Skeletal muscle satellite cell (primary cell): ENCODE measurements around the gene LRIG1.
A peak's percentile ranks its signal among the peaks of the same experiment; 100 is the strongest.

Experiments
- H3K27me3 ChIP-seq: 2 replicates; pipeline ENCODE4 v1.7.0; 2013; ENCODE audit warnings: low read length; ENCODE audit not compliant: control insufficient read depth, insufficient read depth
- H3K36me3 ChIP-seq: 2 replicates; pipeline ENCODE4 v1.7.0; 2013; ENCODE audit warnings: mild to moderate bottlenecking, control low read depth, low read length; ENCODE audit not compliant: insufficient read depth
- H3K4me1 ChIP-seq: 2 replicates; pipeline ENCODE4 v1.7.0; 2013; ENCODE audit warnings: low read length; ENCODE audit not compliant: control insufficient read depth, insufficient read depth
- H3K4me2 ChIP-seq: 2 replicates; pipeline ENCODE4 v1.7.0; 2013; ENCODE audit warnings: mild to moderate bottlenecking, low read length
- H3K4me3 ChIP-seq: 2 replicates; pipeline ENCODE4 v1.7.0; 2013; ENCODE audit warnings: low read length
- H3K9ac ChIP-seq: 2 replicates; pipeline ENCODE4 v1.7.0; 2013; ENCODE audit warnings: mild to moderate bottlenecking, low read depth, low read length, moderate library complexity
- H3K9me3 ChIP-seq: replicated peaks from 2 replicates; pipeline ENCODE4 v1.7.0; 2013; ENCODE audit warnings: mild to moderate bottlenecking, control low read depth, low read length

The LRIG1 gene

DNA sequence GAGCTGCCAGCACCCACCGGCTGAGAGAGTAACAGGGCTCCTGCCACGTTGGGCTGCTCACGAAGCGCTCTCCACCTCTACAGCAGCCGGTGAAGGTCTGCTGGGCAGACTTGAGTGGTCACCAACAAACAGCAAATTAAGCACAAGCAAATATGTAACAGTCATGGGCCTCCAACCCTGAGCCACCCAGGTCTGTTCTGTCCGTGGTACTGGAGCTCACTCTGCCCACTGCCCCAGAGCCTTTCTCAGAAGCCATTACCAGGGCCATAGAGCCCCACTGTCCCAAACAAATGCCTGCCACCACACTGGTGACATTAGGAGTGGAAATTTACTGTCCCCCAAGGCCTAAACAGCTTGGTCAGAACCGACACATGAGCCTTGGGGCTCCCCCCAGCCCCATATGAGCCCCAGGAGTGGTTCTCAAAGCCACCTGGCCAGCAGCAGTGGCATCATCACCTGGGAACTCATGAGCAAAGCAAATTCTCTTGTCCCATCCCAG lies 56.6 kb downstream of the LRIG1 start:
- Histone ChIP-seq H3K36me3 (no peaks in the 10 kb centered on the region), H3K9ac (no peak overlapping the region), H3K4me2 (no peak overlapping the region), H3K4me3 (no peak overlapping the region), H3K9me3 (no peaks in the 10 kb centered on the region), H3K4me1 (peaks cover 30% of the 10 kb centered on the region), H3K27me3 (no peaks in the 10 kb centered on the region)

DNA sequence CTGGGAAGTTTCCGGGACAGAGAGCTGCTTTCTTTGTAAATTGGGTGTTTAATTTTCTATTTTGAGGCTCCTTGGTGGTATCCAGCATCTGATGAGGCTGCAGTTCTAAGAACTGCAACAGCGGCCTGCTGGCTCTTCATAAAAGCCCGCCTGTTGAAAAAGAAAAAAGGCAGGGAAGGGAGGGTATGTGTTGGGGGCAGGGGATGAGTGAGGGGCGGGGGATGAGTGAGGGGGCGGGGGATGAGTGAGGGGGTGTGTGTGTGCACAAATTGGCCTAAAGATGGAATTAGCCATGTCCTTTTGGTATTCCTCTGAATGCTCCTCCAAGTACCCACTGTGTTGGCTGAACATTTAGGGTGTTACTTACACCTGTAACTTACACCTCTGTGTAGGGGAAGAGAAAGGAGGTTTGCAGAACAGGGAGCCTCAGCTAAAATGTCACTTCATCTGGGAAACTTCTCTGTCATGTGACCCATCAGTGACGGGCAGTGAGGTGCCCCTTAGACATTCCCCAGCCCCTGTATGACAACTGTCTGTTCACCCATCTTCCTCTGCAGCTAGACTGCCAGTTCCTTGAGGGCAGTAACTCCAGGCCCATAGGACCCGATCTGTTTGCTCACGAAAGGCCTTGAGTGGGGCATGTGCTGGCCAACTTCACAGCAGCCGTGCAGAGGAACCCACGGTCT lies 57.6 kb downstream of the LRIG1 start:
- Histone ChIP-seq H3K4me1 (peaks cover 30% of the 10 kb centered on the region), H3K4me3 (peak overlapping the region; percentile 55), H3K27me3 (no peaks in the 10 kb centered on the region)

DNA sequence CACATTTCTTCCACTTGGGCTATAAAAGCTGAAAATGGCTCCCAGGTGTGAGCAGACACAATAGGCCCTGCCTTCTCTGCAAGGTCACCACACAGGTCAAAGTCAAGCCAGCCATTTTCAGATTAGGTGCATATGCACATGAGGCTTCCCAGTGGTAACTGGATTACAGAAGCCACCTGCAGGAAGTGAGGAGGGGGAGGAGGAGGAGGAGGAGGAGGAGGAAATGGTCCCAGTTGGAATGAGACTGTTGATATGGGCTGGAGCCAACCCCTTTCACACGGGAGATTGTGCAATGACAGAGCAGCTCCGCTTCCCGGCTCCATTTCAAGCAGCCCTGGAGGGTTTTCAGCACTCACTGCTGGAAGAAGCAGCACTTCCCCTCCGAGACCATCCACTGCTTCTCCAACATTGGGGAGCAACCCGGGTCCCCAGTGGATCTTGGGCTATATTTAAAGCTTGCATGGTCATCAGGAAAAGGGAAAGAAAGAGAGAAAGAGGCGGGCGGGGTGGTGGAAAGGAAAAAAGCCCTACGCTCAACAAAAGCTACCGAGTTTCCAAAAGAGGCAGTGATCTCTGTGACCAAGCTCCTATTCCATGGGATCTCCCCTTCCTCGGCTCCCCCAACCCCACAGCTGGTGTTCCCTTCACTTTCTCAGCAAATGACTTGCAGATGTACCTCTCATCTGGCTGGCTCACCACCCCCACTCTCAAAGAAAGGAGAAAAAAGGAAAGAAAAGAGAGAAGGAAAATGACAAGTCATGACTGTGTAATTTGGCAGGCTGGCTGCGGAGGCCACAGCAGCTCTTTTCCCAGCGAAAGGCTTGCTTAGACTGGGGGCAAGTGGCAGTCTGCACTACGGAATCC lies 58.3 kb downstream of the LRIG1 start:
- H3K27me3 ChIP-seq = no peaks in the 10 kb centered on the region
- H3K9ac ChIP-seq = peak overlapping the region; percentile 49
- H3K4me2 ChIP-seq = peak overlapping the region; percentile 82
- no peaks in the 10 kb centered on the region for H3K36me3 ChIP-seq
- no peaks in the 10 kb centered on the region for H3K9me3 ChIP-seq
- peak overlapping the region; percentile 55 for H3K4me3 ChIP-seq
- H3K4me1 ChIP-seq = peaks cover 30% of the 10 kb centered on the region

More for the DNA sequence above, 57.6 kb downstream of the LRIG1 start:
- Histone ChIP-seq H3K4me2 (peak overlapping the region; percentile 82), H3K9ac (peak overlapping the region; percentile 49), H3K9me3 (no peaks in the 10 kb centered on the region), H3K36me3 (no peaks in the 10 kb centered on the region)

DNA sequence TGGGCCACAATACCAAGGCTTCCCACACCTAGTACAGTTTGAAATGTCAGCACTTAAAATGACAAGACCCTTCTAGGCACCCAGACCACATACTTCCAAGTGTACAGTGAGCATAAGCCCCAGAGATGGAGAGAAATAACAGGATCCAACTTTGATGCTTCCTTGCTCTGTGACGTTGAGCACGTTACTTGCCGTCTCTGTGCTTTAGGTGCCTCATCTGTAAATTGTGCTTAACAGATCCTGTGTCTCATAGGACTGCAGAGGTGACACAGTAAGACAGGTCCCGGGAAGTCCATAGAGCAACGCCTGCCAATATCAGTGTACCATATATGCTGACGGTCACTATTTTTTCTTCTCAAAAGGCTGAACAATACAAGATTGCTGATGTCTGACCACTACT lies 59.1 kb downstream of the LRIG1 start:
- H3K27me3 ChIP-seq = peaks cover 2% of the 10 kb centered on the region
- peak overlapping the region; percentile 11 for H3K4me3 ChIP-seq
- H3K4me1 ChIP-seq = peaks cover 30% of the 10 kb centered on the region
- no peak overlapping the region for H3K9ac ChIP-seq
- no peaks in the 10 kb centered on the region for H3K9me3 ChIP-seq
- H3K4me2 ChIP-seq = peak overlapping the region; percentile 72
- H3K36me3 ChIP-seq = no peaks in the 10 kb centered on the region

DNA sequence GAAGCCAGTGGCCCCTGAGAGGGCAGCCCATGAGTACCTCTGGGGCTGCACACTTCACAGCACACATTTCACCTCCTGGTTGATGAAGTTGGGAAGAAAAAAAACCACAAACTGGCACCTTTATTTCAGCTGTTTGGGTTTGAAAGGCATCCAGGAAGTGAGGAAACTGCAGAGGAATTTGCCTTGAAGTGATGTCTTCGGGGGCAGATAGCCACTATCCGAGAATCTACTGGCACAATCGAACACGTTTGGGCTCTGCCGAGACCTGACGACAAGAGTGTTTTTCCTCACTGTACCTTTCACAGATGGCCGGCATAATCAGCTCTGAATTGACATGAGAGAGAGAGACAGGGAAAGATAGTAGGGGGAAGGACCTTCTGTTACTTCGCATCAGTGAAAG lies 59.7 kb downstream of the LRIG1 start:
- Histone ChIP-seq H3K9ac (peak overlapping the region; percentile 1), H3K27me3 (peaks cover 6% of the 10 kb centered on the region), H3K4me3 (peak overlapping the region; percentile 11), H3K9me3 (no peaks in the 10 kb centered on the region), H3K4me2 (peak overlapping the region; percentile 72), H3K36me3 (no peaks in the 10 kb centered on the region), H3K4me1 (peaks cover 30% of the 10 kb centered on the region)

DNA sequence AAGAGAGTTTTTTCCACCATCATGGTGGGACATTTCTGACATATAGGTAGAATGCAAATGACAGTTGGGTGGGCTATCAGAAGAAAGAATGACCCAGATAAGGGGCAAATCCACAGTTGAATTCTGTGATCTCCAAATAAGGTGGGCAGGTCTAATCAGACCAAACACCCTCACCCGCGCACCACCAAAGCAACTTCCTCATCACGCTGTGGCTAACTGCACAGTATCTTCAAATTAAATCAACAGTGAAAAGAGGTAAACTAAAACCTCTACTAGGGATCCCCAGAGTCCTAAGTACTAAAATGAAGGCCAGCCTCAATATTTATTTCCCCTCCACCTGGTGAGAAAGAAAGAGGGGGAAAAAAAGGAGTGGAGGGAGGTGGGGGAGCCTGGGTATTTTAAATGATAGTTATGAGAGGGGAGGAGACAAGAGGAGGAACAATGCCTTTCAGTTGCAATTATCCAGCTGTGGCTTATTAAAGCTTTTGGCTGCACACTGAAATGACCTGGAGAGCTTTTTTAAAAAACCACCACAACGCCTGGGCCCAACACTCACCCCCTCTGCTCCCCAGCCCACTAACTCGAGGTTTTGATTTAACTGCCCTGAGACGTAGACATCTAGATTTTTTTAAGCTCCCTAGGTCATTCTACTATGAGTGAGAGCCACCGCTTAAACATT lies 61.0 kb downstream of the LRIG1 start:
- Histone ChIP-seq H3K9me3 (no peaks in the 10 kb centered on the region), H3K4me3 (no peak overlapping the region), H3K27me3 (peaks cover 11% of the 10 kb centered on the region), H3K9ac (no peak overlapping the region), H3K4me2 (no peak overlapping the region), H3K4me1 (peaks cover 30% of the 10 kb centered on the region), H3K36me3 (no peaks in the 10 kb centered on the region)

DNA sequence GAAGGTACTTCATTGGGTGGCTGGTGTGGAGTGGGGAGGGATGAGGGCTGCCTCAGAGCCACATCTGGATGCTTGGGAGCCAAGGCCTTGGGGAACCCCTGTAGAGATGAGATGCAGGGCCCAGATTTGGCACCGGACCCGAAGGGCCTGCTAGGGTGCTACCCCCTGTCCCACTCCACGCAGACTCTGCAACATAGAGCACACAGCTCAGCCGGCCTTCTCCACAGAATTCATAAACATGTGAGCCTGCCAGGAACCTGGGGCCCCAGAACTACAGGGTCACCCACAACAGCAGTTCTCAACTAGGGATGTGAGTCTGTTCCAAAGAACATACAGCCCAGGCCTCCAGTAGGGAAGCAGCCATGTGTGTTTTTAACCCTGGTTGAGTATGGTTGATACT lies 62.8 kb downstream of the LRIG1 start:
- H3K4me2 ChIP-seq = no peak overlapping the region
- peaks cover 25% of the 10 kb centered on the region for H3K4me1 ChIP-seq
- H3K4me3 ChIP-seq = no peak overlapping the region
- H3K36me3 ChIP-seq = no peaks in the 10 kb centered on the region
- H3K9me3 ChIP-seq = no peaks in the 10 kb centered on the region
- H3K9ac ChIP-seq = no peak overlapping the region
- peaks cover 11% of the 10 kb centered on the region for H3K27me3 ChIP-seq

DNA sequence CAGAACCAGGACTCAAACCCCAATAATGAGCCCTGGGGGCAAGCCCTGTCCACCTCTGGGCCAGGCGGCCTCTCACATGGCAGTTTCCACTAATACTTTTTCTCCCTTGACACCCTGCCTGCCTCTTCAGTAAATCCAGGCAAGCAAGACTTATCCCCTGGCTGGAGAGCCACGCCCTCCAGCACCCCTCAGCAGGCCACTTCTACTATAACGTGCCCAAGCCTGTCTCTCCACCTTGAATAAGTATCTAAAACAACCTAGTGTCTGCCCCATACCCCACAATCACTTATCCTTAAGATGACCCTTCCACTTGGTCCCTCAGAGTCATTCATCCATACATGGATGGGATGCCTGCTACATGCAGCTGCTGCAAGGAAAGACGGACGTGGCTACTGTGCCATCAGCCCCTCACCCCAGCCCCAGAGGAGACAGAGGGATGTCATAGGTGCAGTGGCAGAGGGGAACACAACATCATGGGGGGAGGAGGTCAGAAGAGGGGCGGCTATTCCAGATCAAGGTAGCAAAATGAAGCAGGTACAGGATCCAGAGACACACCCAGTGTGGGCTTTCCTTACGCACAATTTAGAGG lies 63.4 kb downstream of the LRIG1 start:
- Histone ChIP-seq H3K27me3 (peaks cover 11% of the 10 kb centered on the region), H3K9me3 (no peaks in the 10 kb centered on the region), H3K4me3 (no peak overlapping the region), H3K4me1 (peaks cover 19% of the 10 kb centered on the region), H3K9ac (no peak overlapping the region), H3K4me2 (no peak overlapping the region), H3K36me3 (no peaks in the 10 kb centered on the region)

DNA sequence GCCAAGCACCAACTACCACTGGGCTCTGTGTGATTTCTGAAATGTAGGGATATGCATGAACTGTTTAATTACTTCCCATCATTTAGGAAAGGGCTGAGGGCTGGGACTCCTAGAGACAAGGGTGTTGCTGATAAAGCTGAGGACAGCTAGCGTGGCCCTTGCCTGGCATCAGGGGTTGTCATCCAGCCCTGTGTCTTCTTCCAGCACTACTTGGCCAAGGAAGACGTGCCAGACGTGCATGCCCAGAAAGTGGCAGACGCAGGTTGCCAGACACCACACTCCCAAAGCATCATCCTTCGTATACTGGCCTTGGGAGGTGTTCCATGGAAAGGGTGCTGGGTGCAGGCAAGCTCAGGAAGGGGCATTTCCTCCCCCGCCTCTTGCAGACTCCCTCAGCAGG lies 64.8 kb downstream of the LRIG1 start:
- H3K9ac ChIP-seq = no peak overlapping the region
- peaks cover 11% of the 10 kb centered on the region for H3K27me3 ChIP-seq
- peaks cover 12% of the 10 kb centered on the region for H3K4me1 ChIP-seq
- H3K36me3 ChIP-seq = no peaks in the 10 kb centered on the region
- H3K4me3 ChIP-seq = no peak overlapping the region
- no peak overlapping the region for H3K4me2 ChIP-seq
- no peaks in the 10 kb centered on the region for H3K9me3 ChIP-seq

DNA sequence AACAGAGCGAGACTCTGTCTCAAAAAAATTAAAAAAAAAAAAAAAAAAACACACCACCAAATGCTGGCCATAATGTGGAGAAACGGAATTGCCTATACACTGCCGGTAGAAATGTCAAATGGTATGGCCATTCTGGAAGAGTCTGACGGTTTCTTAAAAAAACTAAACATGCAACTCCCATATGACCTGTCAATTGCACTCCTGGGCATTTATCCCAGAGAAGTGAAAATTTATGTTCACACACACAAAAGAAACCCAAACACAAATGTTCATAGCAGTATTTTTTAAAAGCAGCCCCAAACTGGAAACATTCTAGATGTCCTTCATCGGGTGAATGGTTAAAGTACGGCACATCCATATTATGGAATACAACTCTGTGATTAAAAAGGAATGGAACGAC lies 66.1 kb downstream of the LRIG1 start:
- no peak overlapping the region for H3K4me3 ChIP-seq
- peaks cover 9% of the 10 kb centered on the region for H3K4me1 ChIP-seq
- H3K4me2 ChIP-seq = no peak overlapping the region
- no peaks in the 10 kb centered on the region for H3K36me3 ChIP-seq
- no peaks in the 10 kb centered on the region for H3K9me3 ChIP-seq
- no peak overlapping the region for H3K9ac ChIP-seq
- H3K27me3 ChIP-seq = peaks cover 11% of the 10 kb centered on the region

DNA sequence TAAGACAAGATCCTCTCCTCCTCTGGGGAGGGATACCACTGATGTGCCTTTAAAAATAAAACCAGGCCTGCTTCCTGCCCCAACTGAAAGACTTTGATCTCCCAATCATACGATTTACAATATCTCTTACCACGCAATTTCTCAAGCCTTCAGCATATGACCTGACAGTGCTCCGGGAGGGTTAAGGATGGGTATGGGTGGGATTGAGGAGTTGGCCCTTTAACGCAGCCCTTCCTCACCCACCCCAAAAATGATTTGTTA lies 67.4 kb downstream of the LRIG1 start:
- H3K9me3 ChIP-seq = no peaks in the 10 kb centered on the region
- no peak overlapping the region for H3K4me3 ChIP-seq
- H3K9ac ChIP-seq = no peak overlapping the region
- H3K4me1 ChIP-seq = peaks cover 19% of the 10 kb centered on the region
- H3K36me3 ChIP-seq = no peaks in the 10 kb centered on the region
- H3K27me3 ChIP-seq = peaks cover 11% of the 10 kb centered on the region
- no peak overlapping the region for H3K4me2 ChIP-seq
